Measurements from ENCODE around the gene CFI.

CFI gene

GRCh38 chr4:109833756-109834155 lies 32.0 kb upstream of the CFI start:
- Histone ChIP-seq H3K27me3 (ENCODE audit: low read length) (no peaks in the 10 kb centered on the region), H3K9me2 (replicated peaks; ENCODE audit: insufficient read depth, low read length) (no peaks in the 10 kb centered on the region), H3K9me3 (ENCODE audit: insufficient read depth, low read length) (no peaks in the 10 kb centered on the region), H4K20me1 (ENCODE audit: low read depth, low read length) (no peaks in the 10 kb centered on the region), H3K9ac (ENCODE audit: low read length) (no peak overlapping the region), H3K27ac (ENCODE audit: low read depth, low read length) (no peak overlapping the region), H3K4me3 (ENCODE audit: insufficient read depth, low read length, poor library complexity, severe bottlenecking) (no peak overlapping the region), H3K4me2 (ENCODE audit: low read depth, low read length, poor library complexity, severe bottlenecking) (no peak overlapping the region), H3K79me2 (ENCODE audit: insufficient read depth, low read length) (no peaks in the 10 kb centered on the region), H3K36me3 (ENCODE audit: low read length) (no peaks in the 10 kb centered on the region), H2AFZ (ENCODE audit: low read depth, low read length, severe bottlenecking) (no peak overlapping the region), H3F3A (ENCODE audit: insufficient read depth) (no peaks in the 10 kb centered on the region)
- TF ChIP-seq EZH2phosphoT487 (conservative IDR thresholded peaks at IDR 0.05; ENCODE audit: low read length) (no peak), CTCF (IDR thresholded peaks at IDR 0.05; ENCODE audit: insufficient read depth, low read length, poor library complexity, severe bottlenecking) (no peak)

GRCh38 chr4:109827672-109828071 lies 25.9 kb upstream of the CFI start, which contains the start of gene RRH:
TSS of gene RRH (plus strand) at chr4:109827972. CDS start at chr4:109828028, 56 bp downstream.
- H3K27me3 ChIP-seq (ENCODE audit: low read length) = no peaks in the 10 kb centered on the region
- no peak within 1 kb of the TSS for H2AFZ ChIP-seq (ENCODE audit: low read depth, low read length, severe bottlenecking)
- 0 out of 2 replicates have a peak, but pooled peaks cover 3% of the 10 kb centered on the region for H3K36me3 ChIP-seq (ENCODE audit: low read length)
- no peaks in the 10 kb centered on the region for H3K79me2 ChIP-seq (ENCODE audit: insufficient read depth, low read length)
- H3K9me2 ChIP-seq (replicated peaks; ENCODE audit: insufficient read depth, low read length) = no peaks in the 10 kb centered on the region
- no peaks in the 10 kb centered on the region for H3F3A ChIP-seq (ENCODE audit: insufficient read depth)
- H3K4me3 ChIP-seq (ENCODE audit: insufficient read depth, low read length, poor library complexity, severe bottlenecking) = no peak within 1 kb of the TSS
- no peak within 1 kb of the TSS for H3K4me2 ChIP-seq (ENCODE audit: low read depth, low read length, poor library complexity, severe bottlenecking)
- H4K20me1 ChIP-seq (ENCODE audit: low read depth, low read length) = no peaks in the 10 kb centered on the region
- TF ChIP-seq EZH2phosphoT487 (conservative IDR thresholded peaks at IDR 0.05; ENCODE audit: low read length) = no peak
- no peak for TF ChIP-seq CTCF (IDR thresholded peaks at IDR 0.05; ENCODE audit: insufficient read depth, low read length, poor library complexity, severe bottlenecking)
- H3K9ac ChIP-seq (ENCODE audit: low read length) = no peak within 1 kb of the TSS
- H3K9me3 ChIP-seq (ENCODE audit: insufficient read depth, low read length) = no peaks in the 10 kb centered on the region
- H3K27ac ChIP-seq (ENCODE audit: low read depth, low read length) = no peak within 1 kb of the TSS

- Histone ChIP-seq H3K27me3 (ENCODE audit: low read length) (no peaks in the 10 kb centered on the region), H3F3A (ENCODE audit: insufficient read depth) (no peaks in the 10 kb centered on the region), H3K9me3 (ENCODE audit: insufficient read depth, low read length) (no peaks in the 10 kb centered on the region), H3K79me2 (ENCODE audit: insufficient read depth, low read length) (no peaks in the 10 kb centered on the region), H3K4me2 (ENCODE audit: low read depth, low read length, poor library complexity, severe bottlenecking) (no peak overlapping the region), H2AFZ (ENCODE audit: low read depth, low read length, severe bottlenecking) (no peak overlapping the region), H3K4me3 (ENCODE audit: insufficient read depth, low read length, poor library complexity, severe bottlenecking) (no peak overlapping the region), H3K36me3 (ENCODE audit: low read length) (0 out of 2 replicates have a peak, but pooled peaks cover 3% of the 10 kb centered on the region), H3K9me2 (replicated peaks; ENCODE audit: insufficient read depth, low read length) (no peaks in the 10 kb centered on the region), H3K27ac (ENCODE audit: low read depth, low read length) (no peak overlapping the region), H4K20me1 (ENCODE audit: low read depth, low read length) (no peaks in the 10 kb centered on the region), H3K9ac (ENCODE audit: low read length) (no peak overlapping the region)
- TF ChIP-seq CTCF (IDR thresholded peaks at IDR 0.05; ENCODE audit: insufficient read depth, low read length, poor library complexity, severe bottlenecking) (no peak), EZH2phosphoT487 (conservative IDR thresholded peaks at IDR 0.05; ENCODE audit: low read length) (no peak)
These were observed 24.9 kb upstream of the CFI start for GRCh38 chr4:109826719-109827118.
